Astrocyte (in vitro differentiated cells and primary cell): ENCODE measurements around the gene ALDOA. TPM values are rescaled to one million over a fixed set of nuclear protein-coding genes. Genes with fewer than 3 reads are reported as not detected.
A peak's percentile ranks its signal among the peaks of the same experiment; 100 is the strongest.

ENCODE experiments used
- DNase-seq: peaks from one replicate; pipeline ENCODE4 v3.0.0-alpha.2; 2010; ENCODE audit warnings: low read depth
- FAIRE-seq: peaks from 2 replicates; lab custom pipeline; 2011; peaks lifted over from hg19 to GRCh38; lab: Jason Lieb, UNC
- H2AFZ ChIP-seq: 2 replicates; pipeline ENCODE4 v1.6.0; 2012; ENCODE audit warnings: low read depth, low read length, inconsistent platforms
- H3K27ac ChIP-seq: 2 replicates; pipeline ENCODE4 v1.5.1; 2011; ENCODE audit warnings: low read depth, low read length, inconsistent platforms
- H3K27me3 ChIP-seq: 2 replicates; pipeline ENCODE4 v1.6.0; 2011; ENCODE audit warnings: low read length, inconsistent platforms; ENCODE audit not compliant: insufficient read depth
- H3K36me3 ChIP-seq: 2 replicates; pipeline ENCODE4 v1.5.1; 2011; ENCODE audit warnings: low read length, inconsistent platforms; ENCODE audit not compliant: insufficient read depth
- H3K4me1 ChIP-seq: 2 replicates; pipeline ENCODE4 v1.5.1; 2011; ENCODE audit warnings: low read length, inconsistent platforms; ENCODE audit not compliant: insufficient read depth
- H3K4me2 ChIP-seq: 2 replicates; pipeline ENCODE4 v1.6.0; 2012; ENCODE audit warnings: low read length, inconsistent platforms
- H3K4me3 ChIP-seq: 2 replicates; pipeline ENCODE4 v1.5.1; 2011; ENCODE audit warnings: low read depth, mild to moderate bottlenecking, low read length, inconsistent platforms; ENCODE audit not compliant: insufficient read depth
- H3K79me2 ChIP-seq: 2 replicates; pipeline ENCODE4 v1.6.0; 2012; ENCODE audit warnings: mild to moderate bottlenecking, low read length, inconsistent platforms; ENCODE audit not compliant: insufficient read depth
- H3K9ac ChIP-seq: 2 replicates; pipeline ENCODE4 v1.6.0; 2012; ENCODE audit warnings: mild to moderate bottlenecking, low read length, inconsistent platforms
- H3K9me3 ChIP-seq: 2 replicates; pipeline ENCODE4 v1.5.1; 2012; ENCODE audit warnings: low read depth, mild to moderate bottlenecking, low read length, inconsistent platforms; ENCODE audit not compliant: insufficient read depth
- H4K20me1 ChIP-seq: 2 replicates; pipeline ENCODE4 v1.6.0; 2012; ENCODE audit warnings: low read length, inconsistent platforms; ENCODE audit not compliant: insufficient read depth
- H3K27ac Mint-ChIP-seq: one replicate; pipeline ENCODE4 v1.8.0; 2021; ENCODE audit warnings: mild to moderate bottlenecking, mixed read lengths; ENCODE audit not compliant: unreplicated experiment
- H3K27me3 Mint-ChIP-seq: one replicate; pipeline ENCODE4 v1.8.0; 2021; ENCODE audit warnings: low read depth, mixed read lengths; ENCODE audit not compliant: unreplicated experiment
- H3K36me3 Mint-ChIP-seq: one replicate; pipeline ENCODE4 v1.8.0; 2021; ENCODE audit warnings: low read depth, mixed read lengths; ENCODE audit not compliant: unreplicated experiment
- H3K4me1 Mint-ChIP-seq: one replicate; pipeline ENCODE4 v1.8.0; 2021; ENCODE audit warnings: low read depth, mixed read lengths; ENCODE audit not compliant: unreplicated experiment
- H3K4me3 Mint-ChIP-seq: one replicate; pipeline ENCODE4 v1.8.0; 2021; ENCODE audit warnings: mild to moderate bottlenecking, moderate library complexity, mixed read lengths; ENCODE audit not compliant: unreplicated experiment
- H3K9me3 Mint-ChIP-seq: one replicate; pipeline ENCODE4 v1.8.0; 2021; ENCODE audit warnings: mild to moderate bottlenecking, mixed read lengths; ENCODE audit not compliant: unreplicated experiment
- CTCF ChIP-seq: IDR thresholded peaks from 2 replicates; pipeline ENCODE4 v1.5.1; 2011; ENCODE audit warnings: low read depth, mild to moderate bottlenecking, inconsistent platforms, low read length, moderate library complexity; ENCODE audit not compliant: insufficient read depth
- EZH2 ChIP-seq: IDR thresholded peaks from 2 replicates; pipeline ENCODE4 v1.6.1; 2012; ENCODE audit warnings: mild to moderate bottlenecking, low read length, inconsistent platforms; ENCODE audit not compliant: insufficient read depth
- total RNA-seq: library from RNA; stranded (reverse); gene quantifications from 2 replicates; pipeline ENCODE4 v1.2.1, GENCODE V29; 2021

Gene ALDOA
- total RNA-seq, 1 donor from 2014 or later: 1,795 TPM

GRCh38 chr16:30022887-30023286, 42.7 kb upstream of the ALDOA start, which contains the start of gene C16orf92:
Gene C16orf92 (plus strand): TSS chr16:30023198. CDS start chr16:30023341, 143 bp downstream.
- peaks cover 6% of the 10 kb centered on the region for H3K9me3 Mint-ChIP-seq
- no peak within 1 kb of the TSS for H3K4me3 ChIP-seq
- peaks cover 5% of the 10 kb centered on the region for H3K4me1 Mint-ChIP-seq
- no peak within 1 kb of the TSS for H3K27ac ChIP-seq
- DNase-seq (no peak), FAIRE-seq (no peak)
- no peaks in the 10 kb centered on the region for H3K4me1 ChIP-seq
- H3K4me2 ChIP-seq: no peak within 1 kb of the TSS
- no peaks in the 10 kb centered on the region for H4K20me1 ChIP-seq
- H3K27me3 Mint-ChIP-seq: peaks cover 33% of the 10 kb centered on the region
- peak within 1 kb of the TSS; percentile 54 for H3K4me3 Mint-ChIP-seq
- H3K36me3 Mint-ChIP-seq: no peaks in the 10 kb centered on the region
- H2AFZ ChIP-seq: no peak within 1 kb of the TSS
- H3K9me3 ChIP-seq: no peaks in the 10 kb centered on the region
- no peak for TF ChIP-seq EZH2
- no peak for TF ChIP-seq CTCF
- H3K9ac ChIP-seq: no peak within 1 kb of the TSS
- H3K27ac Mint-ChIP-seq: no peak within 1 kb of the TSS
- peaks cover 1% of the 10 kb centered on the region for H3K27me3 ChIP-seq
- H3K79me2 ChIP-seq: no peaks in the 10 kb centered on the region
- no peaks in the 10 kb centered on the region for H3K36me3 ChIP-seq

DNA sequence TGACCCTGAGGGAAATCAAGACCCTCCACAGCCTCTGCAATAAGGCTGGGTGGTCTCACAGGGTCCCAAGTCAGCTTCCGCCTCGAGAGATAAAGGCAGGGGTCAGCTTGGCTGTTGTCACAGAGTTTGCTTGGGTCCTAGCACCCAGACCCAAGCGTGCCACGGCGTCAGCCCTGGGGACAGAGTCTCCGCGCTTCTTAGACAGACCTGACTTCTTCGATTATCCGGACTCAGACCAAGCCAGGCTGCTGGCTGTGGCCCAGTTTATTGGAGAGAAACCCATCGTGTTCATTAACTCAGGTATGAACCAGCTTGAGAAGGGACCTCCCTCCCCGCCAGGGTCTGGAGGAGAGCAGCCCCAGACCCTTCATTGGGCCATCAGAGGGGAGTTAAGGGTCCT, 42.0 kb upstream of the ALDOA start:
- peaks cover 2% of the 10 kb centered on the region for H3K4me1 Mint-ChIP-seq
- peaks cover 5% of the 10 kb centered on the region for H3K9me3 Mint-ChIP-seq
- TF ChIP-seq EZH2: no peak
- no peak for TF ChIP-seq CTCF
- H3K4me2 ChIP-seq: no peak overlapping the region
- no peaks in the 10 kb centered on the region for H3K4me1 ChIP-seq
- no peak overlapping the region for H3K27ac Mint-ChIP-seq
- peaks cover 7% of the 10 kb centered on the region for H3K27me3 ChIP-seq
- FAIRE-seq (no peak), DNase-seq (no peak)
- H3K36me3 ChIP-seq: no peaks in the 10 kb centered on the region
- H3K27me3 Mint-ChIP-seq: peaks cover 39% of the 10 kb centered on the region
- H3K79me2 ChIP-seq: no peaks in the 10 kb centered on the region
- no peaks in the 10 kb centered on the region for H3K36me3 Mint-ChIP-seq
- H3K4me3 Mint-ChIP-seq: no peak overlapping the region
- H3K27ac ChIP-seq: no peak overlapping the region
- H3K9ac ChIP-seq: no peak overlapping the region
- no peak overlapping the region for H2AFZ ChIP-seq
- H3K9me3 ChIP-seq: no peaks in the 10 kb centered on the region
- no peak overlapping the region for H3K4me3 ChIP-seq
- H4K20me1 ChIP-seq: no peaks in the 10 kb centered on the region

GRCh38 chr16:30024451-30024850, 41.1 kb upstream of the ALDOA start:
- Histone ChIP-seq H3K79me2 (no peaks in the 10 kb centered on the region), H3K9me3 (no peaks in the 10 kb centered on the region), H3K27me3 (peaks cover 13% of the 10 kb centered on the region), H3K9ac (no peak overlapping the region), H3K27ac (no peak overlapping the region), H4K20me1 (peaks cover 3% of the 10 kb centered on the region), H3K4me2 (no peak overlapping the region), H2AFZ (no peak overlapping the region), H3K4me3 (no peak overlapping the region), H3K36me3 (no peaks in the 10 kb centered on the region), H3K4me1 (no peaks in the 10 kb centered on the region)
- Mint-ChIP-seq H3K4me3 (no peak overlapping the region), H3K4me1 (no peaks in the 10 kb centered on the region), H3K27me3 (peaks cover 41% of the 10 kb centered on the region), H3K9me3 (peaks cover 3% of the 10 kb centered on the region), H3K36me3 (no peaks in the 10 kb centered on the region), H3K27ac (no peak overlapping the region)
- FAIRE-seq (no peak), DNase-seq (no peak)
- no peak for TF ChIP-seq CTCF
- no peak for TF ChIP-seq EZH2
